ENCODE results near the gene TTC16. TPM values are rescaled to one million over a fixed set of nuclear protein-coding genes. Genes with fewer than 3 reads are reported as not detected.

TTC16 gene
- total and polyA plus RNA-seq, 2 experiments from 2014 or later, result not detected

DNA sequence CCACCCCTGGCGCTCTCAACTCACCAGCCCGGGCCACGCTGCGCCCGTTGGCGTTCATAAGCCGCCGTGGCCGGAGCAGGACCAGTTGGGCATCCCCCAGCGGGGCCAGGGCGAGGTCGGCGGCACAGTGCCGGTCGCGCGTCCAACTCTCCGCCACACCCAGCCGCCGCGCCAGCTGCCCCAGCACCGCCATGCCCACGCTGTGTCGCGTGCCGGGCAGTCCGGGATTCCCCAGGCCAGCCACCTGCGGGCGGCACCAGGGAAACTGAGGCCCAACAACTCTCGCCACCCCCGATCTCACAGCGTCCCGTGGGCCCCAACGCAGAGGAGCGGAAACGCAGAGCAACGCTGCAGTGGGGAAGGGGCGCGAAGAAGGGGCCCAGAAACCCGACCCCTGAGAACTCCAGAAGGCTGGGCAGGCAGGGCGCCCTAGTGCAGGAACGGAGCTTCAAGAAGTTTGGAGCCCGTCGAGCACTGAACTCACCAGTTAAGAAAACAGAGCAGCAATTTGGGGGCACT, 869 bp upstream of the TTC16 start:
- H3K4me2 ChIP-seq, result peak overlapping the region; percentile 96
- H3K79me2 ChIP-seq, result no peaks in the 10 kb centered on the region
- no peaks in the 10 kb centered on the region for H3K9me2 ChIP-seq (replicated peaks; ENCODE audit: insufficient read depth)
- no peaks in the 10 kb centered on the region for H3K4me1 ChIP-seq (ENCODE audit: insufficient read depth)
- no peaks in the 10 kb centered on the region for H4K20me1 ChIP-seq (ENCODE audit: insufficient read depth, poor library complexity, severe bottlenecking)
- H3K36me3 ChIP-seq (replicated peaks; ENCODE audit: insufficient read depth, low read depth), result no peaks in the 10 kb centered on the region
- no peaks in the 10 kb centered on the region for H3K9me3 ChIP-seq (ENCODE audit: low read depth)
- WGBS (ENCODE audit: low lambda C conversion rate, missing lambda C conversion rate), result 1% methylated on average over 33 of the region's 44 CpGs
- H2AFZ ChIP-seq, result peak overlapping the region; percentile 62
- TF ChIP-seq EZH2 (IDR thresholded peaks at IDR 0.05; ENCODE audit: borderline replicate concordance) (no peak), EZH2phosphoT487 (IDR thresholded peaks at IDR 0.05; ENCODE audit: low read depth, severe bottlenecking, unreplicated experiment) (no peak)
- TF ChIP-seq, protein P1, sequence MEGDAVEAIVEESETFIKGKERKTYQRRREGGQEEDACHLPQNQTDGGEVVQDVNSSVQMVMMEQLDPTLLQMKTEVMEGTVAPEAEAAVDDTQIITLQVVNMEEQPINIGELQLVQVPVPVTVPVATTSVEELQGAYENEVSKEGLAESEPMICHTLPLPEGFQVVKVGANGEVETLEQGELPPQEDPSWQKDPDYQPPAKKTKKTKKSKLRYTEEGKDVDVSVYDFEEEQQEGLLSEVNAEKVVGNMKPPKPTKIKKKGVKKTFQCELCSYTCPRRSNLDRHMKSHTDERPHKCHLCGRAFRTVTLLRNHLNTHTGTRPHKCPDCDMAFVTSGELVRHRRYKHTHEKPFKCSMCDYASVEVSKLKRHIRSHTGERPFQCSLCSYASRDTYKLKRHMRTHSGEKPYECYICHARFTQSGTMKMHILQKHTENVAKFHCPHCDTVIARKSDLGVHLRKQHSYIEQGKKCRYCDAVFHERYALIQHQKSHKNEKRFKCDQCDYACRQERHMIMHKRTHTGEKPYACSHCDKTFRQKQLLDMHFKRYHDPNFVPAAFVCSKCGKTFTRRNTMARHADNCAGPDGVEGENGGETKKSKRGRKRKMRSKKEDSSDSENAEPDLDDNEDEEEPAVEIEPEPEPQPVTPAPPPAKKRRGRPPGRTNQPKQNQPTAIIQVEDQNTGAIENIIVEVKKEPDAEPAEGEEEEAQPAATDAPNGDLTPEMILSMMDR (IDR thresholded peaks at IDR 0.05; ENCODE audit: poor library complexity), result no peak
- H3K4me3 ChIP-seq, result peak overlapping the region; percentile 31
- H3K27ac ChIP-seq, result peak overlapping the region; percentile 17
- no peaks in the 10 kb centered on the region for H3K27me3 ChIP-seq
- DNase-seq (ENCODE audit: low spot score), result peak; percentile 55

DNA sequence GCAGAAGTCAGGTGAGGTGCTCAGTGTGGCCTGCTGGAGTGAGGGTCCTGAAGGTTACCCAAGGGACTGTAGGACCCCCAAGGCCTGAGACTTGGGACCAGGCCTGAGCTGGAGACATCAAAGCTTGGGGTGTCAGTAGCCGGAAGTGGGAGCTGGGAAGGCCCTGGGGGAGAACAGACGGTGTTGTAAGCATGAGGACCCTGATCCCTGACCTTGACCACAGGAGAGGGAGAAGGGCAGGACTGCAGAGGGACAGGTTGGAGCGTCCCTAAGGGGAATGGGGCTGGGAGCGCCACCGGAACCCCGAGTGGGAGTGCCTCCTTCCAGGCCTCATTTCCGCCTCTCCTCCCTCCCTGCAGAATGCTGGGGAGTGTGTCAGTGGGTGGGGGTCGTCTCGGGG, 533 bp downstream of the TTC16 start:
- Histone ChIP-seq H3K4me3 (no peak overlapping the region), H3K27me3 (no peaks in the 10 kb centered on the region), H3K4me2 (peak overlapping the region; percentile 96), H3K4me1 (ENCODE audit: insufficient read depth) (no peaks in the 10 kb centered on the region), H4K20me1 (ENCODE audit: insufficient read depth, poor library complexity, severe bottlenecking) (no peaks in the 10 kb centered on the region), H3K27ac (peak overlapping the region; percentile 69), H3K9me3 (ENCODE audit: low read depth) (no peaks in the 10 kb centered on the region), H2AFZ (no peak overlapping the region), H3K9me2 (replicated peaks; ENCODE audit: insufficient read depth) (no peaks in the 10 kb centered on the region), H3K36me3 (replicated peaks; ENCODE audit: insufficient read depth, low read depth) (no peaks in the 10 kb centered on the region), H3K79me2 (no peaks in the 10 kb centered on the region)
- WGBS (ENCODE audit: low lambda C conversion rate, missing lambda C conversion rate), result 90% methylated on average over 7 of the region's 9 CpGs
- no peak for DNase-seq (ENCODE audit: low spot score)
- TF ChIP-seq, protein P1 (IDR thresholded peaks at IDR 0.05; ENCODE audit: poor library complexity), result no peak
- TF ChIP-seq EZH2phosphoT487 (IDR thresholded peaks at IDR 0.05; ENCODE audit: low read depth, severe bottlenecking, unreplicated experiment) (no peak), EZH2 (IDR thresholded peaks at IDR 0.05; ENCODE audit: borderline replicate concordance) (no peak)

DNA sequence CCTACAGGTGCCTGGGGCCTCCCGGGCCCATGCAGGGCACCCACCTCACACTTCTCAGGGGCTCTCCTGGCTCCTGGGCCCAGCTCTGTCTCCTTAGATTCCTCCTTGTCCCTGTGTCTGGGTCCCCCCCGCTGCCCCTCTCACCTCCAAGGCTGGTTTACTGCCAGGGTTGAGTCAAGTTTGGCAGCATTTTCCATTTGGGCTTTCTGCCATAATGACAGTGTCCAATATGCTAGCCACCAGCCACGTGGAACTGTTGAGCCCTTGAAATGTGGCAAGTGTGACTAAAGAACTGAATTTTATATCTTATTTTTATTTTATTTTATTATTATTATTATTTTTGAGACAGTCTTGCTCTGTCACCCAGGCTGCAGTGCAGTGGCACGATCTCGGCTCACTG, 1.9 kb downstream of the TTC16 start:
- WGBS (ENCODE audit: low lambda C conversion rate, missing lambda C conversion rate), result 94% methylated on average over 5 of the region's 5 CpGs
- H3K9me2 ChIP-seq (replicated peaks; ENCODE audit: insufficient read depth), result no peaks in the 10 kb centered on the region
- TF ChIP-seq EZH2 (IDR thresholded peaks at IDR 0.05; ENCODE audit: borderline replicate concordance) (no peak), EZH2phosphoT487 (IDR thresholded peaks at IDR 0.05; ENCODE audit: low read depth, severe bottlenecking, unreplicated experiment) (no peak)
- TF ChIP-seq, protein P1 (IDR thresholded peaks at IDR 0.05; ENCODE audit: poor library complexity), result no peak
- H3K4me1 ChIP-seq (ENCODE audit: insufficient read depth), result no peaks in the 10 kb centered on the region
- H3K79me2 ChIP-seq, result no peaks in the 10 kb centered on the region
- DNase-seq (ENCODE audit: low spot score), result no peak
- H3K36me3 ChIP-seq (replicated peaks; ENCODE audit: insufficient read depth, low read depth), result no peaks in the 10 kb centered on the region
- no peak overlapping the region for H3K27ac ChIP-seq
- no peaks in the 10 kb centered on the region for H4K20me1 ChIP-seq (ENCODE audit: insufficient read depth, poor library complexity, severe bottlenecking)
- no peak overlapping the region for H3K4me3 ChIP-seq
- H2AFZ ChIP-seq, result no peak overlapping the region
- no peaks in the 10 kb centered on the region for H3K27me3 ChIP-seq
- no peak overlapping the region for H3K4me2 ChIP-seq
- no peaks in the 10 kb centered on the region for H3K9me3 ChIP-seq (ENCODE audit: low read depth)

Data from hepatocyte (in vitro differentiated cells).